OCI-M2 (cell line): ENCODE measurements around the gene C1orf35.
A peak's percentile ranks its signal among the peaks of the same experiment; 100 is the strongest.

Experiments used
- DNase-seq: peaks from one replicate; lab custom pipeline; 2025; ENCODE audit not compliant: unreplicated experiment; lab: John Stamatoyannopoulos, UW

The C1orf35 gene

DNA sequence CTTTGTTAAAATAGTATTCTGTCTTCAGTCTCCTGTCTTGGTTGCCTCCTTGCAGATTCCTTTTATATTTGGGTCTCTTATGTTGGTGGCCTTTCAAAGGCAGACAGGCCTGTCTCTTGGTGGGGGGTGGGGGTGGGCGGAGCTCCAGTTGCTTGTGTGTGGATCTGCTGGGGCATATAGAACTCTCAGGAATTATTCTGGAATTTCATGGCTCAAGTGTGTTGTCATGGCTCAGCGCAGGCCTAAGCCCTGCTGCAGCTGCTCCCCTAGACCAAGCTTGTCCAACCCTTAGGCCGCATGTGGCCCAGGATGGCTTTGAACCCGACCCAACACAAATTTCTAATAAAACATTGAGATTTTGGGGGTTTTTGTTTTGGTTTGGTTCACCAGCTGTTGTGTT, 8.0 kb downstream of the C1orf35 start:
- no peak for DNase-seq

GRCh38 chr1:228094432-228095016, 8.6 kb downstream of the C1orf35 start:
- no peak for DNase-seq

DNA sequence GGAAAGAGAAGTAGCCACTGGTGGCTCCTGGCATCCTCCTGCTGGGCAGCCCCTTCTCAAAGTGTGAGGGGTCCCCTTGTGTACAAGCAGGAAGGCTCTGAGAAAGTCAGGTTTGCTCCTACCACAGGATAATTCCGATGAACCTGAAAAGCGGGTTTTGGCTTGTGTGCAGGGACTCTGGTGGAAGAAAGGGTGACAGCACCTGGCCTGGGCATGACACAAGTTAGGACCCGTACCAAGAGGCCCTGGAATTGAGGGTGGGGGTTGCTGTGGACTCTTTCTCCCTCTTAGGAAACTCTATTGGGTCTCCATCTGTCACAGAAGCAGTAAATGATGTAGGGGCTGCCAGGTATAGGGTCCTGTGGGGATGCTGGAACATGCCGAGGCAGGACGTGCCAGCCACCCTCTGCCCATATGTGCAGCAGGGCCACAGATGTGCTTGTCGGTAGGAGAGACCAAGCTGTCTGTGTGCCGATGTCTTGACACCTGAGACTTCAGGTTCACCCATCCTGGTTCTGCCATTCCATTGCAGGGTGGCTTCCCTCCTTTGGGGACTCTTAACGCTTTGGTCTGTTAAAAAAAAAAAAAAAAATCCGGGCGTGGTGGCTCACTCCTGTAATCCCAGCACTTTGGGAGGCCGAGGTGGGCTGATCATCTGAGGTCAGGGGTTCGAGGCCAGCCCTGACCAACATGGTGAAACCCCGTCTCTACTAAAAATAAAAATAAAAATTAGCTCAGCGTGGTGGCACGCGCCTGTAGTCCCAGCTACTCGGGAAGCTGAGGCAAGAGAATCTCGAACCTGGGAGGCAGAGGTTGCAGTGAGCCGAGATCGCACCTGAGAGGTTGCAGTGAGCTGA, 9.8 kb downstream of the C1orf35 start:
- DNase-seq: no peak

GRCh38 chr1:228092342-228093049, 10.6 kb downstream of the C1orf35 start:
- no peak for DNase-seq

- no peak for DNase-seq
Measured at GRCh38 chr1:228091084-228091483, 12.0 kb downstream of the C1orf35 start.

DNA sequence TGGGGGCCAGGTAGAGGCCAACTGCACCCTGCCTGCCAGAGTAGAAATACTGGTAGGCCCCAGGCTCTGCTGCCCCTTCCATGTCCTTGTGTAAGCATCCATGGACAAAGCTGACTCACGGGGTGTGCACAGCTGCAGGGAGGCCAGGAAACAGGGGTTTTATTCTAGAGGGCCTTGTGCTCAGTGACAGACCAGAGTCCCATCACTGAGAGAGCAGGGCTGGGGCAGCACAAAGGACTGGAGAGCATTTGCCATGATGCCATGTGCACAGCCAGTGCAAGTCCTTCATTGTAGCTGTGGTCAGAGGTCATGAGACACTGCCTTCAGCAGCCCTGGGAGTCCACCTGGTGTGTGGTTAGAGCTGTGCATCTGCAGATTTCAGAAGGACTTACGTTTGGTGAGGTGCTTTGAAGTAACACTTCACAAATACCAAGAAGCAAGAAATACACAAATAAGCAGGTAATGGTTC, 12.5 kb downstream of the C1orf35 start:
- DNase-seq: no peak

GRCh38 chr1:228089519-228090380, 13.4 kb downstream of the C1orf35 start:
- no peak for DNase-seq

- DNase-seq: no peak
Measured at GRCh38 chr1:228088586-228089498, 14.3 kb downstream of the C1orf35 start.

DNA sequence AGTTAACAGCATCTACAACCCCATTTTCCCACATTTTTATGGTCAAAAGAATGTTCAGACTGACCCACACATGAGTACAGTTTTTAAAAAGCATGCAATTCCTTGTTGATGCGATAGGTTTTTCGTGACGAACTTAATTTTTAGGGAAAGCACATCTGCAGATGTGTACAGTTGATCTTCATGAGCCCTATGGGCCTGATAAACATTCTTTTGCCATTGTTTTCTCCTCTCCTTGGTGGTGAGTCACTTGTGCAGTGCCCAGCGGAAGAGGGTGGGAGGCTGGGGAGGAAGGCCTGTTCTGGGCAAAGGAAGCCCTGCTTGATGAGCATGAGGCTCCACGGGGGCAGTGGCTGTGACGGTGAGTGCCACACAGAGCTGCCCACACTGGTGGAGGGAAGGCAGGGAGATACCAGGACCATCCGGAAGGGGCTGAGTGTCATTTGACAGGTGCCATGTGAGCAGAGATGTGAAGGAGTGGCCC, 15.3 kb downstream of the C1orf35 start:
- no peak for DNase-seq

GRCh38 chr1:228085287-228085951, 17.7 kb downstream of the C1orf35 start:
- DNase-seq: peak; percentile 68

DNA sequence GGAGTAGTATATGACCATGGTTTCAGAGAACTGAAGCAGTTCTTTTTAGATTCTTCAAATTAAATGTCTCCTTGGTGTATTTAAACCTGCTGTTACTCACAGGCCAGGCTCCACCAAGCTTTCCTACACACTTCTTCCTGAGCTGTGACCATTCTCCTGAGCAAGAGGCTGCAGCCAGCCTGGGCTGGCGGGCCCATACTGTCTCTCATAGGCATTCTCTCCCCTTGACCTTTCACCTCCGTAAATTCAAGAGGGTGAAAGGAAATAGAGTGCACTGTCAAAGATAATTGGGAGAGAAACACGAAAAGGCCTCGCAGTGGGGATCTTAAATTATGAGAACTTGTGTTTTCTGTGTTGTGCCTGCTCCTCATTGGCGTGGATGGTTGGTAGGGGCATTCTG, 18.3 kb downstream of the C1orf35 start:
- no peak for DNase-seq

DNA sequence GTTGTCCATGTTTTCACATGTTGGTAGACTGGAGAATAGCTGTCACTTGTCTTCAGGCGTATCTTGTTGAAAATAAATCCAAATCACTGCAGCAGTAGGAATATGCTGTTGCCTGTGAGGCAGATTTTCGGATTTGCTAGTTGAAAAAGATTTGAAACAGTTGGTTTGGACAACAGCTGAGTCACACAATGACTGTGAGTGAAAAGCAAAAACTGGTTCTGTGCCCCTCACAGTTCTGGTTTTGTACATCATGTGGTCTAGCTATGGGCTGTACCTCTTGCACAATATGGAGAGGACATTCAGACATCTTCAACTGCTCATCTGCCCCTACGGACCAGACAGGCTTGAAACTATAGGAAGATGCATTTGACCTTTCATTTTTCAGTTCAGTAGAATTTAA, 18.8 kb downstream of the C1orf35 start:
- no peak for DNase-seq

DNA sequence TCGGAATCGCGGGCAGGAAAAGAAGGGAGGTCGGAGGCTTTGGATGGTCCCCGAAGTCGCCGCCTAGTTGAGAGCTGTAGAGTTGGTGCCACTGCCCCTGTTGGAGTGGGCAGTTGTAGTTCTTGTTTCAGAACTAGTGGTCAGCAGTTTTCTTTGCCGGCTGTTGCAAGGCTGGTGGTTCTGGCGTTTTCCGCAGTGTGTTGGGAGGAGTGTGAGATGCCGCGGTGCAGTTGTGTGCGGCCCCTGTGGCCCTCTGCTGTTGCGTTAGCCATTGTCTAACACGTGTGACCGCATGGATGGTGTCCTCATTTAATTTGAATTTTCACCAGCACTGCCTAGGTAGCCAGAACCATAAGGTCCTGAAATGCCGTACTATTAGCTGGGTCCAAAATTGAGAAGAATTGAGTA, 19.2 kb downstream of the C1orf35 start:
- no peak for DNase-seq

GRCh38 chr1:228082918-228083870, 19.9 kb downstream of the C1orf35 start:
- no peak for DNase-seq

DNA sequence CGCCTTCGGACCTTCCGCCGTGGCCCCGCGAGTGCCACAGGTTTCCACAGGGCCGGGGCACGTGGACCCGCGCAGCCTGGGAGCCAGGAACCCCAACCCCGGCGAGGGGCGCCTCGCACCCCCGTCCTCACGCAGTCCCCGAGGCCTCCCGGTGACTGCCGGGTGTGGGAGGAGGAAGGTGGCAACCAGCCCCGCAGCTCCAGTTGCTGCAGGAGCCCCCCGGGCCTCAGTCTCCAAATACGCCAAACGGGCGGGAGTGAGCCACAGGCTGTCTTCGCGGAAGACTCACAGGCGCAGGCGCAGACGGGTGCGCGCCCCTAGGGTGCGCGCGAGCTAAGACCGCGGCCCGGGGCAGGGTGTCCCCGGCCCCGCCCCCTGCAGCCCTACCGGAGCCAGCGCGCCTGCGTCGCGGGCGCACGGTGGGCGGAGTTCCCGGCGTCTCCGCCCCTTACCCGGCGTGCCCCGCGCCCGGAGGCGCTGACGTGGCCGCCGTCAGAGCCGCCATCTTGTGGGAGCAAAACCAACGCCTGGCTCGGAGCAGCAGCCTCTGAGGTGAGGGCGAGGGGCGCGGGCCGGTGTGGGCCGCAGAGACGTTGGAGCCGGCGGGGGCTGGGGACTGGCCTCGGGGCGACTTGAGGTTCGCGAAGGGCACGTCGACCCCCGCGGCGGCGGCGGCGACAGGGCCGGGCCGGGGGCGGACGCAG, 20.8 kb downstream of the C1orf35 start, which contains the start of gene ARF1:
Gene ARF1, plus strand, starts transcription at position 495 of the 704 bp plus-strand sequence. CDS start 14,407 bp downstream, outside the sequence.
- DNase-seq: peak; percentile 31

DNA sequence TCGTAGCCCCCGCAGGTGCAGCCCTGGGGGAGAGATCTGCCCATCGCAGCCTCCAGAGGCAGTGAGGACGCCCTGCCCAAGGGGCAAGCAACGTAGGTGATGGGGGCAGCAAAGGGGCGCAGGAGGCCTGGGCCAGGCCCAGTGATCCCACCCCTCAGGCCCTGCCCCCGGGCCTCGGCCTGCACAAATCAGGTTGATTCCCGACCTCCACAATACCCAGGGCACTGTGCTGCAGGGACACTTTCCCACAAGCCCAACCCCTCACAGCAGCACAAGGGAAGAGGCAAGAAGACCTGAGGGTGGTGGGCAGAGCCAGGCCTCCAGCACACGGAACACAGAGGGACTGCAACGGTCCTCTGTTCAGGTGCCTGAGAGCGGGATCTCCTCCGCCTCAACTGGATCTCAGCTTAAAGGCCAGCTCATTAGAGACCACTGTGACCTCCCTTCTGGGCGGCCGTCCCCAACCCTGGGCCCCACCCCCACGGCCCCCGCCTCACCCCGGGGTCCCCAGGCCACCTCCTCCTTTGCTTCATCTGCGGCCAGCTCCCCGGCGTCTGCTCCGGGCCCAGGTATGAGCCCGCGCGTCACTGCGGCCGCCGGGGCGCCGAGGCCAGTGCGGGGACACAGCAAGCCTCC, 21.4 kb downstream of the C1orf35 start:
- no peak for DNase-seq

- no peak for DNase-seq
Measured at GRCh38 chr1:228081144-228081543, 22.0 kb downstream of the C1orf35 start.
